ENCODE measurements around the gene GFPT1. TPM values are rescaled to one million over a fixed set of nuclear protein-coding genes. Genes with fewer than 3 reads are reported as not detected.
A peak's percentile ranks its signal among the peaks of the same experiment; 100 is the strongest.

The GFPT1 gene
- total RNA-seq, 1 donor from 2014 or later: 30.3 TPM

GRCh38 chr2:69315160-69315761, 71.8 kb downstream of the GFPT1 start:
- DNase-seq: no peak

- DNase-seq: no peak
These were observed 76.0 kb downstream of the GFPT1 start for GRCh38 chr2:69311024-69311416.

GRCh38 chr2:69310111-69311023, 76.7 kb downstream of the GFPT1 start:
- no peak for DNase-seq

- peak; percentile 60 for DNase-seq
These were observed 77.5 kb downstream of the GFPT1 start for GRCh38 chr2:69309351-69310110.

GRCh38 chr2:69308338-69308737, 78.7 kb downstream of the GFPT1 start:
- DNase-seq: no peak

- no peak for DNase-seq
These were observed 79.4 kb downstream of the GFPT1 start for GRCh38 chr2:69307579-69308064.

DNA sequence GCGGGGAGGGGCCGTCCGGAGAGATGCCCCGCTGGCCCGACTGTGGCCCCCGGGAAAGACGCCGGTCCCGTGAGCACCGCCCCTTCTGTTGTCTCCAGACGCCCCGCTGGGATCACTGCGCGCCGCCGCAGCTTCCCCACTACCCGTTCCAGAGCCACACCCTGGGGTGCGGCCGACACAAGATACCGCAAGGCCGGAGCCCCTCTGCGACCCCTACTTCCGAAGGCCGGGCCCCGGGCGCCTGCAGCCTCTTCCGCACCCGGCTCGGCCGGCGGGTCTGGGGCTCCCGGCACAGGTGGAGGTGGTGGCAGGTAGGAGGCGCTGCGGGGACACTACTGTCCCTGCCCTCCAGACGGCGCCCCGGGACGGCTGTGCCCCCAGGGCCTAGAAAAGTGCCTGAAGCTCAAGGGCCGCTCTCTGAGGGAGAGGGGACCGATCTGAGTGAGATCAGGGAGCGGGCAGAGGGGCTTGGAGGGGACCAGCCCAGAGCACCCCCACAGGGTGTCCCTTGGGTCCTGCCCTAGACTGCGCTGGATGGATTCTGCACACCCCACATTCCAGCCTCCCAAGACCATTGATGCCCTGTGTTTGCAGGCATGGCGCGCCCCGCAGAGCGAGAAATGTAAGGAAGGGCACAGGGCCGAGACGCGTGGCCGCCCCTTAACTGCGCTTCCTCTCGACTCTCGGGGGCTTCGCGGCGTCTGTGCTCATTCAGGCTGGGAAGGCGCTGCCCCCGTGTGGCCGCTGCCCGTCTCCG, 80.0 kb downstream of the GFPT1 start:
- DNase-seq: peak; percentile 92

DNA sequence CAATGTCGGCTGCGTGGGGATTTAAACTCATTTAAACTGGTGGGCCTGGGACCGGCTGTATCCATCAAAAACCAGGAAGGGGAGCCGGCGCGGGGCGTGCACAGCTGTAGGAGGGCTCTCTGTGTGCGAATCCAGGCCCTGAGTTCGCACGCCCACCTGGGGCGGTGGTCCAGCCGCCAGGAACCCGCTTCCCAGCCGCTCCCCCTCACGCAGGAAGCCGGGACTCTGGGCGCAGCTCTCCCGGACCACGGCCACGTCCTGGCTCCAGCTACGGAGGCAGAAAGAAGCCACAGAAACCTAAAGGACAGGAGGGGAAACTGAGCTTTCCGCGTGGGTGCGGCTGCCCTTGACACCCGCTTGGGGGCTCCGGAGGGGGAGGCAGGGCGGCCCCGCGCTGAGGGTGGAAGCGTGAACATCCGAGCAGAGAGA, 80.6 kb downstream of the GFPT1 start:
- DNase-seq: peak; percentile 43

GRCh38 chr2:69305712-69306392, 81.2 kb downstream of the GFPT1 start:
- DNase-seq: no peak

DNA sequence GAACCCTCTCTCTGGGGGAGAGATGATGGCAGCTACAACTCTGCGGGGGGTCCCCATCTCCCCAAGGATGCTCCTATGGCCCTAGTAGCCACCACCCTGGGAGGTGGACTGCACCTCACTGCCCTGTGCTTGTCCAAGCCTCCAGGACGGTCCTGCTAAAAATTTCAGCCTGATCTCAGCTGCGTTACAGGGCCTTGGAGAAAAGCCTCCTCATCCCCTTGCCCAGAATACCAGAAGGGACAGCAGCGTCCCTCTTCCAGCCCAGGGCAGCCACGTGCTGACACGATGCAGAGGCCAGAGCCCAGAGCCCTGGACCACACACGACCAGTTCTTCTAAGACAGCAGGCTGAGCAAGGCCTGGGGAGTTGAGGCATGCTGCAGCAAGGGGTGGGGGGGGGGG, 81.9 kb downstream of the GFPT1 start:
- DNase-seq: no peak

DNA sequence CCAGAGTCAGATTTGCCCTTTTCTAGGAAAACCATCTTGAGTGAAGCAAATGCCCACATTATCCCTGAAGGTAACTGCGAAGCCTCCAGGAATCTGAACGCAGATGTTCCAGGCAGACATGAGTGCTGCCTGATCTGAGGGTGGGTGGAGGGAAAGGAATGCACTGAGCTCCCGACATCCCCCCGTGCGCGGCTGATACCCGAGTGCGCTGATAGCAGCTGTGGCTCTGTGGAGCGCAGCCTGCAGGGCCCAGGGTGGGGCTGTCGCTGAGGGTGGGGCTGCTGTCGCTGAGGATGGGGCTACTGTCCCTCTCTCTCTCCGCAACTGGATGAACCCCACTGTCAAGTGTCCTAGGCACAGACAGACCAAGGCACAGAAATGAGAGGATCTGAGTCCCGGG, 82.4 kb downstream of the GFPT1 start:
- no peak for DNase-seq

- DNase-seq: no peak
These were observed 86.4 kb downstream of the GFPT1 start for GRCh38 chr2:69300650-69301049.

DNA sequence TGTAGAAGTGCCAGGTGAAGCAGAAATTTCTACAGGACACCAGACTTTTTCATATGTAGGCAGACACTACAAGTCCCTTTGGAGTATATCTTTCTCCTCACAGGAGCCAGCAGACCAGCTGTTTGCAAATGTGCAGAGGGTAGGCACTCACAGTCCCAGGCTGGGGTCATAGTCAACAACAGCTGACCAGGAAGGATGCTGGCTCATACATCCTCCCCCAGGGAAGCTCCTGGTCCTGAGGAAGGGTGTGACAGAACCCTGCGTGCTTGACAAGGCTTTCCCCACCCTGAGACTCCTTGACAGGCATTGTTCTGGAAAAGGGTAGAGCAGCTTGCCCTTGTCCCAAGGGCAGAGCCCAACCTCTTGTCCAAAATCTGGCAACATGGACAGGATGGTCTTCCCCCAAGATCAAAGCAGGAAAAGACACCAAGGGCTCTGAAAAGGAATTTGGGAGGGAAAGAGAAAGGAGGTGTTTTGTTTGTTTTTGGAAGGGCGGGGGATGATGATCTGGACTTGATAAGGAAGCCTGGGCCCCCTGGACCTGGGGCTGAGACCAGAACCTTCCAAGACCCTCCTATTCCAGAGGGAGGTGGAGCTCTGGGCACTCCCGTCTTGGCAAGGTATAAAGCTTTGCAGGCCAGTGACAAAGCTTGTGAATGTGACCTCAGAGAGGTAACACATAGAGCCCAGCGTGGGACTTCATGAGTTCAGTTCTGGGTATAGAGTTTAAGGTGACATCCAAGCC, 87.1 kb downstream of the GFPT1 start:
- DNase-seq: peak; percentile 79

DNA sequence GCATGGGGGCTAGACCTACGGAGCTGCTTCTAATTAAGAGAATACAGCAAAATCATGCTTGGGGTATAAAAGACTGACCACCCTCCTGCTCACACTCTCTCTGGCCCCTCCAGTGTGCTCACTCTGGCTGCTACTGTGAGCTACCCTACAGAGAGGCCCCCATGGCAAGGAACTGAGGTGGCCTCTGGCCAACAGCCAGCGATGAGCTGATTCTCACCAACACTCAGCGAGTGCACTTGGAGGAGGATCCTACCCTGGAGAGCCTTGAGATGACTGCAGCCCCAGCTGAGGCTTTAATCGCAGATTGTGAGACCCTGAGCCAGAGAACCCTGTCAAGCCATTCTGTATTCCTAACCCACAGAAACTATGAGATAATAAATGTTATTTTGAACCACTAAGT, 88.2 kb downstream of the GFPT1 start:
- DNase-seq: peak; percentile 46

DNA sequence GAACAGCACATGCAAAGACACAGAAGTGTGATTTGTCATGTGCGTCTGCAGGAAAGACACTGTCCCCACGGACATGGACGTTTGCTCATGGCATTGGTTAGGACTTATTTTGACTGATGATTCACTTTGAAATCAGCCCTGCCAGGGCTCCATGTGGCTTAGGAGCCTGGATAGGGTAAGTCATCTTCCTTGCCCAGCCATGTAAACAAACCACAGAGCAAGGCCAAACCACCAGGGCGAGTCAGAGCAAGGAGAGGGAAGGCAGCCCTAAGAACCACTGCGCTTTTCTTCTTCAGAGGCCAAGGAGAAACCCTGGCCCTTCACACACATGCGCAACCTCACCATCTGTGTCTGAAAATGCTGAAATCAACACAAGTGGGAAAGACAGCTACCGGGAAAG, 88.8 kb downstream of the GFPT1 start:
- peak; percentile 47 for DNase-seq

DNA sequence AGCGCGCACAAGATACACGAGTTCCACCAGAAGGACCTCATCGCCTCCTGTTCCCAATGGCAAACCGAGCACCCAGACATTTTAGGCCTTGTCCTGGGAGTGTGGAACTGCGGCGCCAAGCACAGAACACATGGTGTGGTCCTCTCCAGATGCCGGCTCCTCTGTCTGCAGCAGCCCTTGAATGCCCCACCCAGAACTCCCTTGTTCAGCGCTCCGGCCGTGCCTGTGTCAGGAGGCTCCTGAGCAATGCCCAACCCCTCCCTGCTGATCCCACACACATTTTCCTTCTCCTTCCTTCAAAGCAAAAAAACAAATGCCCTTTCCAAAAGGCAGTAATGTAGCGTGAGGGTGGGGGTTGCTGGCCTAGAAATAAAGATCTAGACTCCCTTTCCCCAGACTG, 89.8 kb downstream of the GFPT1 start:
- no peak for DNase-seq

DNA sequence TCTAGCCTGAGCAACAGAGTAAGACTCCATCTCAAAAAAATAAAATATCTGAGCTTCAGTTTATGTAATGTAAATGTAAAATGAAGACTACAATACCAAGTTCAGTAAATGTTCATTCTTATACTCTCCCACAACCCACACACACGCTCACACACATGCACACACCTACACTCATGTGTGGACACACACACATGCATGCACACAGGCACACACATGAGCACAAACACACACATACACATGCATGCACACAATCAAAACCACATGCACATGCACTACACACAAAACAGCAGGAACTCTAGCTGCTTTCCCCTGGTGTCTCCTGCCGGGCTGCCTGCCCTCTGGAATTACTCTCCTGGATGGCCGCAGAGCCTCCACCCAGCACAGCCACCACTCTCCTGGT, 90.6 kb downstream of the GFPT1 start:
- no peak for DNase-seq

- DNase-seq: no peak
These were observed 94.8 kb downstream of the GFPT1 start for GRCh38 chr2:69292256-69292655.

GRCh38 chr2:69291721-69292120, 95.3 kb downstream of the GFPT1 start:
- no peak for DNase-seq

GRCh38 chr2:69291004-69291650, 95.9 kb downstream of the GFPT1 start:
- peak; percentile 56 for DNase-seq

- DNase-seq: no peak
These were observed 98.6 kb downstream of the GFPT1 start for GRCh38 chr2:69288429-69288828.

Data from dermis blood vessel endothelial cell (primary cell).